Right cardiac atrium (tissue), 5 donors: Measurements from ENCODE around the gene KLHL14. TPM values are rescaled to one million over a fixed set of nuclear protein-coding genes. Genes with fewer than 3 reads are reported as not detected.
"Not testable (repeated sequence)": the region's sequence is repeated elsewhere in the genome, so short reads cannot be mapped to it uniquely, and the experiment has no call there.

ENCODE experiments used
- ATAC-seq, 2 donors: fragments of 200-7000 bp; cut with Tn5 transposase; one replicate each; pipeline versions ENCODE4 v1.8.0 to v1.9.1; 2020; ENCODE audit warnings: moderate library complexity in 2 of 2, mild to moderate bottlenecking in 1 of 2
- DNase-seq, 3 donors: peaks; one replicate each; pipeline ENCODE4 v3.0.0-alpha.2; 2020
- H3K27ac ChIP-seq: one replicate; pipeline ENCODE4 v1.5.1; 2013; ENCODE audit warnings: mild to moderate bottlenecking, low read length, control low read depth, moderate library complexity
- H3K27me3 ChIP-seq: one replicate; pipeline ENCODE4 v1.6.1; 2013; ENCODE audit not compliant: control insufficient read depth, insufficient read depth
- H3K4me1 ChIP-seq: one replicate; pipeline ENCODE4 v1.6.1; 2013; ENCODE audit warnings: low read length; ENCODE audit not compliant: control insufficient read depth, insufficient read depth
- H3K4me3 ChIP-seq: one replicate; pipeline ENCODE4 v1.5.1; 2013; ENCODE audit warnings: low read length, control low read depth
- H3K9me3 ChIP-seq: one replicate; pipeline ENCODE4 v1.6.1; 2013; ENCODE audit warnings: low read length; ENCODE audit not compliant: control insufficient read depth
- WGBS: extraction: QIAGEN DNeasy Blood & Tissue Kit; methylation state at CpG from one replicate; pipeline ENCODE4 v1.1.7; 2013; 5-methylcytosine and 5-hydroxymethylcytosine counted together
- intact Hi-C, 4 donors: fragments of 100-400 bp; cut with DNase I; formaldehyde crosslinking; loops; one replicate each; pipeline versions ENCODE4 v1.11.0 to v1.14.0; 2022 to 2023
- polyA plus RNA-seq: library from polyadenylated mRNA; stranded (reverse); fragments of 200-250 nt; gene quantifications from one replicate; pipeline ENCODE4 v1.2.3, GENCODE V29; 2013
- total RNA-seq, 4 donors: library from RNA; stranded (reverse); fragmentation: NEBNext Ultra II Directional; extraction: Animal tissue kit (Norgen Biotek cat#: 25700); gene quantifications; one replicate each; pipeline ENCODE4 v1.2.1, GENCODE V29; 2021
- donor health status: healthy with polysubstance abuse.
- donor health status: DM: no; HTN: yes; CAD: no.
- donor health status: DM: no; HTN: no; CAD: no.
- donor health status: DM: no; HTN: yes; CAD: no; lungs with severe emphysema.
- donor health status: DM: yes; HTN: yes; CAD: no.

Gene KLHL14
- total and polyA plus RNA-seq, 5 donors, result 0.09 TPM; not detected in 3

DNA sequence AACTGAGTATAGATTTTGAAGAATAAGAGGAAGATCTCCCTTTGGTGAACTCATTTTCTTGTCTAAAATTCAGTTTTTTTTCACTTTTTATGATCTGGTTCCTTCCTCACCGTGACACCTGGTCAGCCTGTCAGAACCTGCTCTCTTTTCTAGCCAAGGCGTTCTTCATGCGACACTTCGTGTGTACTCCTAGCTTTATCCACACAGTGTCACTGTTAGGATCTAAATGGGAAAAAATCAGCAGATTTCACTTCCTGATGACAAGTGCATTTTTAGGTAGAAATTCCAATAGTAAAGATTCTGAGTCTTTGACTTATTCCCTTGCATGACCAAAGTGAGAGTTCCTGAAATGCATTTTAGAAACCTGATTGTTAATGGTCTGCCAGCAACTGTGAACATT, 89.8 kb downstream of the KLHL14 start:
- ATAC-seq, result no peak
- intact Hi-C loops, result no loop called here
- DNase-seq, result no peak
- Histone ChIP-seq H3K4me3 (no peak overlapping the region), H3K27me3 (no peaks in the 10 kb centered on the region), H3K4me1 (no peaks in the 10 kb centered on the region), H3K9me3 (no peaks in the 10 kb centered on the region), H3K27ac (no peak overlapping the region)
- WGBS, result 71% methylated on average over 4 of the region's 4 CpGs

DNA sequence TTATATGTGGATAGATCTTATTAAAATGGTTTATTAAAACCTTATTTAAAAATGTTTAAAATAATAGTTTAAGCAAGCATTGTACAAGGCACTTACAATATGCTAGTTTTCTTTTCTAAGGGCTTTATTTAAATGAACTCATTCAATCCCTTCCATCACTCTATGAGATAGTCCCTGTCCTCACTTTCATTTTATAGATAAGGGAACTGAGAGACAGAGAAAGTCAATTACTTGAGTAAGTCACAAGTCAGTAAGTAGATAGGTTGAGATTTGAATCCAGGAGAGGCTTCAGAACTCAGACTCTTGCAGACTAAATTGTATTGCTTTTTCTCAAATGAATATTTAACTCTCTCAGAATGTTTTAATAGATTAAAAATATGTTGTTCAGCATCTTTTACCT, 95.2 kb downstream of the KLHL14 start:
- Histone ChIP-seq H3K27ac (no peak overlapping the region), H3K9me3 (no peaks in the 10 kb centered on the region), H3K27me3 (no peaks in the 10 kb centered on the region), H3K4me3 (no peak overlapping the region), H3K4me1 (no peaks in the 10 kb centered on the region)
- intact Hi-C loops, result no loop called here
- no peak for ATAC-seq
- DNase-seq, result no peak

DNA sequence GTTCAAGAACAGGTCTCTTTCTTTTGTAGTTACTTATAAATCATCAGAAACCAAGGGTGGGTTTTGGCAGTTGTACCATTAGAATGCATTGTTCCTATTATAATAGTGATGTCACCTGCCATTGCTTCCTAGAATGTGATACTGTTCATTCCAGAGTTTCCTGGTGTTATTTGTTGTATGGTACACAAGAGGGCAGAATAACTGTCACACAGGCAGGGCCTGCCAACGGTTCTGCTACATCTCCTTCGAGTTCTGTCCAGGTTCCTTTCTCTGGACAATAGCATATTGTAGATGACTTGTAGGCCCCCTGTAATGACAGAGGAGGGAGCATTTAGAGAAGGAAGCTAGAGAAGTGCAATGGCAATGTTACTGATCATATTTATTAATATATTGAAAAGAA, 98.3 kb downstream of the KLHL14 start:
- no peaks in the 10 kb centered on the region for H3K9me3 ChIP-seq
- H3K27ac ChIP-seq, result no peak overlapping the region
- H3K27me3 ChIP-seq, result no peaks in the 10 kb centered on the region
- DNase-seq, result no peak
- intact Hi-C loops, result no loop called here
- no peaks in the 10 kb centered on the region for H3K4me1 ChIP-seq
- ATAC-seq, result no peak
- 30% methylated on average over 2 of the region's 2 CpGs for whole genome bisulfite sequencing
- no peak overlapping the region for H3K4me3 ChIP-seq

DNA sequence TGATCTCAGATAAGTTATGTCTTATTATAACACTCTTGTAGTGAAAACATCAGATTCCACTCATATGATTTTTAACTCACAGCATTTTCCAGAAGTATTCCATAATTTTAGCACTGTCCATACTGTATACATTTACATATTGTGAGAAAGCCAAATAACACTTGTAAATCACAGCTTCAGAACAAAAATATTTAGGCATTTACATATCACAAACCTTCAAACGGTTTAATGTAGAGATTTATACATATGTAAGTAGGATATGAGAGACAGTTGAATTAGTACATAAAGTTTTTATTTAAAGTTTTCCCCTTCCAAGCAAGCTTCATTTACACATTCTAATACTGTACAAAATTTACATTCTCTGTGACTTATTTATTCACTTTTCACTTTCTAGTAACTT, 100.4 kb downstream of the KLHL14 start:
- Histone ChIP-seq H3K9me3 (no peaks in the 10 kb centered on the region), H3K27me3 (no peaks in the 10 kb centered on the region), H3K4me3 (no peak overlapping the region), H3K27ac (no peak overlapping the region), H3K4me1 (no peaks in the 10 kb centered on the region)
- 50% methylated on average over 1 of the region's 1 CpG for WGBS
- intact Hi-C loops, result no loop called here
- DNase-seq, result no peak
- ATAC-seq, result no peak

- DNase-seq (no peak), ATAC-seq (no peak)
- H3K27ac ChIP-seq, result no peak overlapping the region
- H3K27me3 ChIP-seq, result no peaks in the 10 kb centered on the region
- H3K4me1 ChIP-seq, result no peaks in the 10 kb centered on the region
- intact Hi-C loops, result no loop called here
- H3K9me3 ChIP-seq, result no peaks in the 10 kb centered on the region
- no peak overlapping the region for H3K4me3 ChIP-seq
These were observed 102.1 kb downstream of the KLHL14 start for GRCh38 chr18:32670727-32671126.

DNA sequence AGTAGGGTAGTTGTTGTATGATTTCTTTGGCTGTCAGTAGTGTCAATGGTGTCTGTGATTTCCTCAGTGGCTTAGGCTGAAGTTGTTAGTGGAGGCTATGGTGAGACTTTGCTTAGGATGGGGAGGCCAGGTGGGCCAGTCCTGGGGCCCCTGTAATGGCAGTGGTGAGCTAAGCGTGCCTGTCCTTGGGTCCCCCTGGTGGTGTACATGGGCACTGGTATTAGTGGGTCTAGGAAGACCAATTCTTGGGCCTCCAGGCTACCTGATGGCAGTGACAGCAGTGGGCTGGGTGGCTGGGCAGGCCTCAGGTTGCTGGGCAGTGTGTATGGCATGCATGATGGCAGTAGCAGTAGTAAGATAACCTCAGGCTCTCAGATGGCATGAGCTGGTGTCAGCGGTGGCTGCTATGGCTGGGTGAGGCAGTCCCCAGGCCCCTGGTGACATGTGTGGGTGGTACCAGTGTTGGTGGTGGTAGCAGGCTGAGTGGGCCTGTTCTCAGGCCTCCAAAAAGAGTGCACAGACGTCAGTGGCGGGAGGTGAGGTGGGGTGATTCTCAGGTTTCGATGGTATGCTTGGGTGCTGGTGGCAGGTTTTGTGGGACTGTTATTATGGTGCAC, 103.2 kb downstream of the KLHL14 start:
- Histone ChIP-seq H3K27ac (no peak overlapping the region), H3K4me3 (no peak overlapping the region), H3K4me1 (no peaks in the 10 kb centered on the region), H3K27me3 (no peaks in the 10 kb centered on the region), H3K9me3 (no peaks in the 10 kb centered on the region)
- 75% methylated on average over 5 of the region's 5 CpGs for WGBS
- ATAC-seq (peak in 1 of 2 donors; percentile 16), DNase-seq (peak in 1 of 3 donors; percentile 35)
- intact Hi-C loops, result no loop called here

GRCh38 chr18:32668956-32669355, 103.9 kb downstream of the KLHL14 start:
- WGBS, result 93% methylated on average over 1 of the region's 1 CpG
- Histone ChIP-seq H3K4me3 (no peak overlapping the region), H3K27me3 (no peaks in the 10 kb centered on the region), H3K4me1 (no peaks in the 10 kb centered on the region), H3K9me3 (no peaks in the 10 kb centered on the region), H3K27ac (no peak overlapping the region)
- ATAC-seq (no peak), DNase-seq (no peak)
- intact Hi-C loops, result no loop called here

DNA sequence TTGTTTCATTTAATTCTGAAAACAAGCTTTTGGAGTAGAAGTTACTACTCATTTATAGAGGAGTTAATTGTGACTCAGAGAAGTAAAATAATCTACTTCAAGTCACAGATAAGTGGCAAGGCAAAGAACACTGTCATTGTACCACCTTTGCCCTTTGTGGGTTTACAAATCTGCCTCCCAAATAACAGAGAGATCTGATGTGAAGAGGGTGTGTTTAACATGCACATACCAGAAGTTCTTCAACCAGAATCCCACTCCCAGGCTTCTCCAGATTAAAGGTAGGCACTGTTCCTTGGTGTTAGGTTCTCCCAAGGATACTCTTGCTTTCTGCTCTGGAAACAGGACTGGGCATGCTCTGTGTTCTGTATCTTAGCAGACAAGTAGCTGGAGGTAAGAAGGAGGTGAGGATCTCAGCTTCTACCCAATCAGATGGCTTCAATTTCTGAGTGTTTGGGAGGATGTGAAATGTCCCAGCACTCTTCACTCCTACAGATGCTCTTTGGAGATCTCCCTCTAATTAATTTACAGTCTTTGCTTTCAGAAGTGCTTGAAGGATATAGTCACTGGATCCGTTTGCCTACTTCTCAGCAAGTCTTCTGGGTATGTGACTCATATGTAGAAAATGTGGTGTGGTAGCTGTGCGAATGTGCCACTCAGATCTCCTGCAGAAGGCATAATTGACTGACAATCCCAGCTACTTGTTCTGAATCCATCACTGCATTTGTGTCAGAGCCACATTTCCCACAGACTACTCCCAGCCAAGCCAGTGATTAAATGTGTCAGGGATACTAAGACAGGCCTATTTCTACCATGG, 111.1 kb downstream of the KLHL14 start:
- no peaks in the 10 kb centered on the region for H3K27me3 ChIP-seq
- intact Hi-C loops, result no loop called here
- H3K27ac ChIP-seq, result no peak overlapping the region
- DNase-seq (no peak), ATAC-seq (no peak)
- H3K9me3 ChIP-seq, result no peaks in the 10 kb centered on the region
- no peak overlapping the region for H3K4me3 ChIP-seq
- WGBS, result 54% methylated on average over 2 of the region's 2 CpGs
- H3K4me1 ChIP-seq, result no peaks in the 10 kb centered on the region

DNA sequence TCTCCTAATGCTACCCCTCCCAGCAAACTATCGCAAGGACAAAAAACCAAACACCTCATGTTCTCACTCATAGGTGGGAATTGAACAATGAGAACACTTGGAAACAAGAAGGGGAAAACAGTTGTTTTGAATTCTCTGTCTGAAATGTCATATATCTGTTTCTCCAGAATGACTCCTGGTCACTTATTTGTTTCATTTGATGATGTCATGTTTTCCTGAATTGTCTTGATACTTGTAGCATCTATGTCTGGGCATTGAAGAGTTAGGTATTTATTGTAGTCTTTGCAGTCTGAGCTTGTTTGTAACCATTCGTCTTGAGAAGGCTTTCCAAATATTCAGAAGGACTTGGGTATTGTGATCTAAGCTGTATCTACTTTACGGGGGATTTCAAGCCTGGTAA, 118.3 kb downstream of the KLHL14 start:
- H3K27me3 ChIP-seq, intact Hi-C loops: not testable (repeated sequence)
- 92% methylated on average over 3 of the region's 3 CpGs for WGBS

GRCh38 chr18:32637659-32638058, 135.2 kb downstream of the KLHL14 start:
- H3K4me3 ChIP-seq, intact Hi-C loops, DNase-seq, ATAC-seq, H3K27me3 ChIP-seq, H3K9me3 ChIP-seq, H3K4me1 ChIP-seq, H3K27ac ChIP-seq: not testable (repeated sequence)
- 93% methylated on average over 1 of the region's 1 CpG for WGBS

More for the DNA sequence above, 118.3 kb downstream of the KLHL14 start:
- ATAC-seq, H3K27ac ChIP-seq, H3K4me1 ChIP-seq, H3K4me3 ChIP-seq, H3K9me3 ChIP-seq, DNase-seq: not testable (repeated sequence)

DNA sequence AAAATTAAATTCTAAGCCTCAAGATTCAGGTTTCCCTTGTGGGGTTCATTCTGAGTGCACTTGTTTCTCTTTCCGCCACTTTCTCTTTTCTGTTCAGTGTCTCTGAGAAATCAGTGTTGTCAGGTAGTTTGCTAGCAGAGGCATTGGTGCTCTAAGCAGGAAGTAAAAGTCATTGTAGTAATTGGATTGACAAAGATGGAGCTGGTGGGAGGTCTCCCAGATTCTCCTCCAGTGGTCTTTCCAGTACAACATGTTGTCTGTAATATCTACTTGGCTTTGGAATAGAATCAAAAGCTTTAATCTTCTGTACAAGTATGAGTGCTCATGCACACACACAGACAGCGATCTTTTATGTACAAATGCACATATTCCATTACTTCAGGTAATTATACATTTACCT, 135.6 kb downstream of the KLHL14 start:
- ATAC-seq (no peak), DNase-seq (no peak)
- H3K27me3 ChIP-seq, result no peaks in the 10 kb centered on the region
- 86% methylated on average over 2 of the region's 2 CpGs for WGBS
- no peaks in the 10 kb centered on the region for H3K9me3 ChIP-seq
- H3K4me1 ChIP-seq, result no peaks in the 10 kb centered on the region
- intact Hi-C loops, result no loop called here
- H3K27ac ChIP-seq, result no peak overlapping the region
- H3K4me3 ChIP-seq, result no peak overlapping the region
